ENCODE data around the gene GUCY1B1.

GUCY1B1 gene

DNA sequence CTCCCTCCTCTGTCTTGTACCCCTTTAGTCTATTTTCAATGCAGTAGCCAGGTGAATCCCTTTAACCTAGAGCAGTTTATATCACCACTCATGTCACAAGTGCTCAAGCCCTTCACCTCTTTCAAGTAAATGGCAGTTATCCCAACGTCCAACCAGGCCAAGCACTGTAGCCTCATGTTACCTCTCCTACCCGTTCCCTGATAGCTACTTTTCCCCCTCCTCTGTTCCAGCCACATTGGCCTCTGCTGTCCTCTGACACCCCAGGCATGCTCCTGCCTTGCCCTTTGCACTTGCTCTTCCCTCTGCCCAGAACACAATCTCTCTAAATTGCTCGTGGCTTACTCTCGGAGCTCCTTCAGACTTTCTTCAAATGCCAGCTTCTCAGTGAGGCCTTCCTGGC lies 15.2 kb downstream of the GUCY1B1 start:
- Histone ChIP-seq H3K36me3 (ENCODE audit: control insufficient read depth in 2 of 2, insufficient read depth in 2 of 2, low read length in 2 of 2) (no peaks in the 10 kb centered on the region), H3K27me3 (ENCODE audit: control insufficient read depth in 2 of 2, insufficient read depth in 2 of 2, low read length in 2 of 2) (no peaks in the 10 kb centered on the region), H3K27ac (ENCODE audit: low read depth in 2 of 2, low read length in 2 of 2) (no peak overlapping the region), H3K9ac (ENCODE audit: low read depth in 1 of 2, low read length in 2 of 2) (no peak overlapping the region), H3K4me1 (ENCODE audit: control insufficient read depth in 2 of 2, insufficient read depth in 2 of 2, low read length in 2 of 2) (no peaks in the 10 kb centered on the region), H3K9me3 (ENCODE audit: control insufficient read depth in 2 of 2, low read length in 2 of 2) (no peaks in the 10 kb centered on the region), H3K4me3 (ENCODE audit: low read length in 2 of 2) (no peak overlapping the region)

DNA sequence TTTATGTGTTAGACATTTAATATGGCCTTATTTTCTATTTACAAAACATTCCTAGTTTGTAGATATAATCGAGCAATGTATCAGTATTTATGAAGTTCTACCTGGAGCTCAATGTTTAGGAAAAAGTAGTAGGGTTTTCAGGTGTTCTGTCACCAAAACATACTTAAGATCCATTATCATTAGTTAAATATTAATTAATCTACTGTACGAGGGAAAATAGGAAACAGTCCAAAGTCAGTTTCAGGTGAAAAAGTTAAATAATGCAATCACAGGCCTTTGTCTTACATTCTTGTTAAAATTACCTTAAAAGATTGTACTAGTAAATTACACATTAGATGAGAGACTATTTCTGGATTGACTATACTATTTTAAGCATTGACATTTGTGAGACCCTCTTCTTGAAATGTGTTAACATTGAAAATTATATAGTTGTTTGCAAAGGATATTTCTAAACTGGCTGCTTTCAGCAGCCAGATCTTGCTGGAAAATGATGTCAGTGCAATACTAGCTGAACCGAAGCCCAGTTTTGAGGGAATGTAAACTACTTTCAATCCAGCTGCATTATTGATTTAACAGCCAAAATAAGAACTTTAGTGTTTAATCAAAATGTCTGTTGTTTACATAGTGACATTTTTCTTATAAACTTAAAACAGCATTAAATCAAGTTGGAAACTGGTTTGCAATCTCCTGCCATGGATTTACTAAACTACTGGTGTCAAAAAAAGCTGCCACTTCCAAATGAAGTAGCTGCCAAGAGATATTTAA lies 19.3 kb downstream of the GUCY1B1 start:
- H3K9me3 ChIP-seq (ENCODE audit: control insufficient read depth in 2 of 2, low read length in 2 of 2) = no peaks in the 10 kb centered on the region
- no peaks in the 10 kb centered on the region for H3K36me3 ChIP-seq (ENCODE audit: control insufficient read depth in 2 of 2, insufficient read depth in 2 of 2, low read length in 2 of 2)
- no peak overlapping the region for H3K9ac ChIP-seq (ENCODE audit: low read depth in 1 of 2, low read length in 2 of 2)
- H3K4me1 ChIP-seq (ENCODE audit: control insufficient read depth in 2 of 2, insufficient read depth in 2 of 2, low read length in 2 of 2) = no peaks in the 10 kb centered on the region
- H3K27me3 ChIP-seq (ENCODE audit: control insufficient read depth in 2 of 2, insufficient read depth in 2 of 2, low read length in 2 of 2) = no peaks in the 10 kb centered on the region
- H3K4me3 ChIP-seq (ENCODE audit: low read length in 2 of 2) = no peak overlapping the region
- H3K27ac ChIP-seq (ENCODE audit: low read depth in 2 of 2, low read length in 2 of 2) = no peak overlapping the region

DNA sequence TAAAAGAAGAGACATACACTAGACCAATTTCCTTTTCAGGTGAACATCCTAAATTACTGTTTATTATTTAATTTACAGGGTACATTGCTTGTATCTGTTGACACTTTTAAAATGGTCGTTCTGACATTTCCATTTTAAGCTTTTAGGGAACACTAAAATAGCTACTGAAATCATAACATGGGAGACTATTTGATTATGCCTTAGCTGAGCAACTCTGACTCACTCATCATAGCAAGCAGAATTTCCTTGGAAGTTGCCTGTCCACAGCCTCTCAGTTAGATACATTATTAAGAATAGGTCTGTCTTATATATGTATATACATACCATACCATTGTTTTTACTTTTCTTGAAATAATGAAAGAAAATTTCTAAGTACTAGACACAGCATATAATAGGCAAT lies 22.0 kb downstream of the GUCY1B1 start:
- Histone ChIP-seq H3K9me3 (ENCODE audit: control insufficient read depth in 2 of 2, low read length in 2 of 2) (no peaks in the 10 kb centered on the region), H3K27ac (ENCODE audit: low read depth in 2 of 2, low read length in 2 of 2) (no peak overlapping the region), H3K4me1 (ENCODE audit: control insufficient read depth in 2 of 2, insufficient read depth in 2 of 2, low read length in 2 of 2) (no peaks in the 10 kb centered on the region), H3K9ac (ENCODE audit: low read depth in 1 of 2, low read length in 2 of 2) (no peak overlapping the region), H3K36me3 (ENCODE audit: control insufficient read depth in 2 of 2, insufficient read depth in 2 of 2, low read length in 2 of 2) (no peaks in the 10 kb centered on the region), H3K4me3 (ENCODE audit: low read length in 2 of 2) (no peak overlapping the region), H3K27me3 (ENCODE audit: control insufficient read depth in 2 of 2, insufficient read depth in 2 of 2, low read length in 2 of 2) (no peaks in the 10 kb centered on the region)

DNA sequence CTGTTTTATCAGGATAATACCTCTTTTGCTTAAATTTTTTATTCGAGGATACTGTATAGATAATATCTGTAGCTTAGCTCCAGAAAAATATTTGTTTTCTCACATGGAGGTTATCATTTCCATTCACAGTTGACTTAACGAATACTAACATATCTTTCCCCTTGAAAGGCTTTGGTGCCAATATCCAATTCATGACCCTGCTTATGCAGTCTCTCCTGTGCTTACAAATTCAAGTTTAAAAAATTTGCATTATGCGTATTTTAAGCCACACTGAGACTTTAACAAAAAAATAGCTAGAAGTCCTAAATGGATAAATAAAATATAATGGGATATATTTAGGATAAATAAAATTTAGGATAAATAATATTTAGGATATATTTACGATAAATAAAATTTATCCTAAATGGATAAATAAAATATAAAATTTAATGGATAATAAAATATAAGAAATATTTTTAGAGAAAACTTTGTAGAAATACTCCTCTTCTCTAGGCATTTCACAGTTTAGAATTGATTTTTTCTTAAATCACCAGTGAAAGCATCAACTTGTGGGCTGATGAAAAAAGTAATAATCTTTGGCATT lies 22.5 kb downstream of the GUCY1B1 start:
- Histone ChIP-seq H3K9ac (ENCODE audit: low read depth in 1 of 2, low read length in 2 of 2) (no peak overlapping the region), H3K4me1 (ENCODE audit: control insufficient read depth in 2 of 2, insufficient read depth in 2 of 2, low read length in 2 of 2) (no peaks in the 10 kb centered on the region), H3K9me3 (ENCODE audit: control insufficient read depth in 2 of 2, low read length in 2 of 2) (no peaks in the 10 kb centered on the region), H3K27me3 (ENCODE audit: control insufficient read depth in 2 of 2, insufficient read depth in 2 of 2, low read length in 2 of 2) (no peaks in the 10 kb centered on the region), H3K36me3 (ENCODE audit: control insufficient read depth in 2 of 2, insufficient read depth in 2 of 2, low read length in 2 of 2) (no peaks in the 10 kb centered on the region), H3K27ac (ENCODE audit: low read depth in 2 of 2, low read length in 2 of 2) (no peak overlapping the region), H3K4me3 (ENCODE audit: low read length in 2 of 2) (no peak overlapping the region)

DNA sequence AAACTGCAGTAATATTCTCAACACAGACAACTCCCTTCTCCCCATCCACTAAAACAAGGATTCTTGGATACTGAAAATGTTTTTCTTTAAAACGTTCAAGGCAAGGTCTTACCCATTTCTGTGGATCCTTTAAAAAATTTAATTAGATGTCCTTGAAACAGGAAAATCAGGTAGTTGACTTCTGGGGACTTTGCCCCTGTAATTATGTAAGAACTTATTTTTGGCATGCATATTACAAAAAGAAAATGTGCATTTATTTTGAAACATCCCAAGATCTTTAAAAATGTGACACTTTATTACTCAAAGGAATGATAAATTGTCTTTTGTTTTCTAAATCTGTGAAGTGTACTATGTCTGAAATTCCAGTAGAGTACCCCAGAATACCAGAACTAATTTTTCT lies 25.8 kb downstream of the GUCY1B1 start:
- Histone ChIP-seq H3K4me1 (ENCODE audit: control insufficient read depth in 2 of 2, insufficient read depth in 2 of 2, low read length in 2 of 2) (no peaks in the 10 kb centered on the region), H3K36me3 (ENCODE audit: control insufficient read depth in 2 of 2, insufficient read depth in 2 of 2, low read length in 2 of 2) (no peaks in the 10 kb centered on the region), H3K4me3 (ENCODE audit: low read length in 2 of 2) (no peak overlapping the region), H3K9me3 (ENCODE audit: control insufficient read depth in 2 of 2, low read length in 2 of 2) (no peaks in the 10 kb centered on the region), H3K27ac (ENCODE audit: low read depth in 2 of 2, low read length in 2 of 2) (no peak overlapping the region), H3K9ac (ENCODE audit: low read depth in 1 of 2, low read length in 2 of 2) (no peak overlapping the region), H3K27me3 (ENCODE audit: control insufficient read depth in 2 of 2, insufficient read depth in 2 of 2, low read length in 2 of 2) (no peaks in the 10 kb centered on the region)

DNA sequence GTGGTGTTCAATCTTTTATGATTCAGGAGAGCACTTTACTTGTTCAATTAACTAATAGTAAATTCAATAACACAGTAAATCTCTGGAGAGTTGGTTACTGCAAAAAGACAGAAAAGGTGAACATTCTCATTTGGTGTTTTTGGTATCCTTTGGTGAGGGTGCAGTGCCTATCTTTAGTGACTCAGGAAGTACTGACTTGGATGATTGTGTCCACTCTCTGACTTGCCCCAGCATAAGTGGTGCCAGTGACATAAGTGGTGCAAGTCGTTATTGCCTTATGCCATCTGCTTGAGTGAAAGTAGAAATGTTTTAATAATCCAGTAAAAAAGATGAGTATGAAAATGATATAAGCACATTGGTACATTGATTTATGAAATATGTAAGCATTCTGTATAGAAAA lies 27.0 kb downstream of the GUCY1B1 start:
- H3K9ac ChIP-seq (ENCODE audit: low read depth in 1 of 2, low read length in 2 of 2) = no peak overlapping the region
- H3K27ac ChIP-seq (ENCODE audit: low read depth in 2 of 2, low read length in 2 of 2) = no peak overlapping the region
- H3K4me1 ChIP-seq (ENCODE audit: control insufficient read depth in 2 of 2, insufficient read depth in 2 of 2, low read length in 2 of 2) = no peaks in the 10 kb centered on the region
- no peaks in the 10 kb centered on the region for H3K27me3 ChIP-seq (ENCODE audit: control insufficient read depth in 2 of 2, insufficient read depth in 2 of 2, low read length in 2 of 2)
- no peaks in the 10 kb centered on the region for H3K36me3 ChIP-seq (ENCODE audit: control insufficient read depth in 2 of 2, insufficient read depth in 2 of 2, low read length in 2 of 2)
- H3K9me3 ChIP-seq (ENCODE audit: control insufficient read depth in 2 of 2, low read length in 2 of 2) = no peaks in the 10 kb centered on the region
- no peak overlapping the region for H3K4me3 ChIP-seq (ENCODE audit: low read length in 2 of 2)

DNA sequence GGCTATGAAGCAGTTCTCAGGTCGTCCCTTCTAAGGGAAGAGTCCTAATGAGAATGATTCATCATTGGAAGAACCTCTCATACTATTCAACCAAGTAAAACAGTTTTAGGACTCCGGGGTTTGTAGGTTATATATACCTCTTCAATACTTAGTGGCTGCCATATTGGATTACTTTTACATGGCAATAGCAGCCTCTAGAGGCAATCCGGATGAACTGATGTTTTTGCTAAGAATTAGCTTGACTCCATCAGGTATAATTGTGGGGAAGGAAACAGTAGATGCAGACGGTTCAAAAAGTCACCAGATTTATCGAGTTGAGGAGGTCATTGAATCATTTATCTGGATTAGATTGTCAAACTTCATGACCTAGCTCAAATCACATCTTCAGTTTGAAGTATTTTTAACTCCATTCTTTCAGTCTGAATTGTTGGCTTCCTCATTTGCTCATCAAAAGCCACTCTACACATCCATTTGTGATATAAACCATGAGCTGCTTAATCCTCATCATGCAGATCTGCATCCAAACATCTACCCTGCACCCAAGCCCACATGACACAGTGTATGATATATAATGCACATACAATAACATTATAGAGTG lies 28.4 kb downstream of the GUCY1B1 start:
- H3K9ac ChIP-seq (ENCODE audit: low read depth in 1 of 2, low read length in 2 of 2) = no peak overlapping the region
- H3K4me3 ChIP-seq (ENCODE audit: low read length in 2 of 2) = no peak overlapping the region
- no peak overlapping the region for H3K27ac ChIP-seq (ENCODE audit: low read depth in 2 of 2, low read length in 2 of 2)
- no peaks in the 10 kb centered on the region for H3K4me1 ChIP-seq (ENCODE audit: control insufficient read depth in 2 of 2, insufficient read depth in 2 of 2, low read length in 2 of 2)
- no peaks in the 10 kb centered on the region for H3K9me3 ChIP-seq (ENCODE audit: control insufficient read depth in 2 of 2, low read length in 2 of 2)
- no peaks in the 10 kb centered on the region for H3K27me3 ChIP-seq (ENCODE audit: control insufficient read depth in 2 of 2, insufficient read depth in 2 of 2, low read length in 2 of 2)
- H3K36me3 ChIP-seq (ENCODE audit: control insufficient read depth in 2 of 2, insufficient read depth in 2 of 2, low read length in 2 of 2) = no peaks in the 10 kb centered on the region

DNA sequence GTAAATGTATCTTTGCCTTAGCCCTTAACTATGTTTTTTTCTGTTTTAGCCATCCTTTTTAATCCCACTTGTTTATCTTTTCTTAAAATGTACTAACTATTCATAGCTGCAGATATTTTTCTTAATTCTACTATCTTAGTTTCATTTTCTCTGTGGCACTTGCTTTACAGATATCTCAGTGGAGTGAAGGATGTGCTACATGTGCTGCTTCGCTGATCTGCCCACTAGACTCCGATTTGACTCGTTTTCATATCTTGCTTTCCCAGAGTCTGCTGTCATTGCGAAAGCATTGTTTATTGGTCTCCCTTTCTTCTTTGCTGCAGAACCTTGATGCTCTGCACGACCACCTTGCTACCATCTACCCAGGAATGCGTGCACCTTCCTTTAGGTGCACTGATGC lies 30.6 kb downstream of the GUCY1B1 start:
- H3K9ac ChIP-seq (ENCODE audit: low read depth in 1 of 2, low read length in 2 of 2) = no peak overlapping the region
- no peaks in the 10 kb centered on the region for H3K27me3 ChIP-seq (ENCODE audit: control insufficient read depth in 2 of 2, insufficient read depth in 2 of 2, low read length in 2 of 2)
- H3K27ac ChIP-seq (ENCODE audit: low read depth in 2 of 2, low read length in 2 of 2) = no peak overlapping the region
- no peak overlapping the region for H3K4me3 ChIP-seq (ENCODE audit: low read length in 2 of 2)
- no peaks in the 10 kb centered on the region for H3K4me1 ChIP-seq (ENCODE audit: control insufficient read depth in 2 of 2, insufficient read depth in 2 of 2, low read length in 2 of 2)
- no peaks in the 10 kb centered on the region for H3K36me3 ChIP-seq (ENCODE audit: control insufficient read depth in 2 of 2, insufficient read depth in 2 of 2, low read length in 2 of 2)
- H3K9me3 ChIP-seq (ENCODE audit: control insufficient read depth in 2 of 2, low read length in 2 of 2) = no peaks in the 10 kb centered on the region

DNA sequence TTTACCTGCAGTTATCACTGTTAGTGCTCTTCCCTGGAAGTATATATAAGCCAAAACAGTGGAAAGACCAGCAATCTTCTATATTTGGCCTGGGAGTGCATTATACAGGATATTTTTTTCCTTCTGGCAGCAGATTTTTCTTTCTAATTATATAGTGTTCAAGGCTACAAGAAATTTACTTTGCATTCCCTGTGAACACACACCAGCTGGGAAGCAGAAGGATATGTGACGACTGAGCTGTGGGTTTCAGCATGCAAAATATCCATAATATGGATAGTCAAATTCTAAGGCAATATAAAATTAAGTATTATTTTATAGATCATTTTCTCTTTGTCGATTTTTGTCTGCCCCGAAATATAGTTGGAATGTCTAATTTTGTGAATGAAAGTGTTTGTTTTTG lies 31.2 kb downstream of the GUCY1B1 start:
- Histone ChIP-seq H3K4me1 (ENCODE audit: control insufficient read depth in 2 of 2, insufficient read depth in 2 of 2, low read length in 2 of 2) (no peaks in the 10 kb centered on the region), H3K9me3 (ENCODE audit: control insufficient read depth in 2 of 2, low read length in 2 of 2) (no peaks in the 10 kb centered on the region), H3K4me3 (ENCODE audit: low read length in 2 of 2) (no peak overlapping the region), H3K36me3 (ENCODE audit: control insufficient read depth in 2 of 2, insufficient read depth in 2 of 2, low read length in 2 of 2) (no peaks in the 10 kb centered on the region), H3K9ac (ENCODE audit: low read depth in 1 of 2, low read length in 2 of 2) (no peak overlapping the region), H3K27me3 (ENCODE audit: control insufficient read depth in 2 of 2, insufficient read depth in 2 of 2, low read length in 2 of 2) (no peaks in the 10 kb centered on the region), H3K27ac (ENCODE audit: low read depth in 2 of 2, low read length in 2 of 2) (no peak overlapping the region)

DNA sequence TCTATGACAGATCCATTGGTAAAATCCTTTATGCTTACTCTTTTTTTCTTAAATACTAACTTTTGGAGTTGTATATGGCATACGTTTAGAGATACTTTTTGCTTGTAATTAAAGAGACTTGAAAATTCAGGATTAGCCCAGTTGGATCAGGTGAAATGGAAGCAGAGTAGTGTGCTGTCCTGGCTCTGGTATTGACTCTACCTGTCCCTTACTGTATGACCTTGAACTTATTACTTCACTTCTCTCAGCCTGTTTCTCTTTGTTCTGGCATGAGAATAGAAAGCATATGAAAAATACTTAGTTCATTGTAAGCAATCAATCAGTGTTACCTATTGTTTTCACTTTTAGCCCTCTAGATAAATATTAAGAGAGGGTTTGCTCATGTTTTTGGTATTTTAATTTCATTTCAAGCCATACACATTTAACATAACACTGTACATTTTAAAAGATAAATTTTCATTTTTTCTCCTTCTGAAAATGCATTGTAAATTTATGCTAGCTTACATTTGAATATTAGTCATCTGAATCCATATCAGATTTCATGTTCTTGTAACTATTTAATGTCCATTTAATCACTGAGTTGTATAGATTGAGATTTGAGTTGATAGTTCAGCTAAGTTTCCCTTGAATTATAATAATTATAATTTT lies 35.9 kb downstream of the GUCY1B1 start:
- no peaks in the 10 kb centered on the region for H3K9me3 ChIP-seq (ENCODE audit: control insufficient read depth in 2 of 2, low read length in 2 of 2)
- no peak overlapping the region for H3K9ac ChIP-seq (ENCODE audit: low read depth in 1 of 2, low read length in 2 of 2)
- no peaks in the 10 kb centered on the region for H3K4me1 ChIP-seq (ENCODE audit: control insufficient read depth in 2 of 2, insufficient read depth in 2 of 2, low read length in 2 of 2)
- no peaks in the 10 kb centered on the region for H3K36me3 ChIP-seq (ENCODE audit: control insufficient read depth in 2 of 2, insufficient read depth in 2 of 2, low read length in 2 of 2)
- H3K27me3 ChIP-seq (ENCODE audit: control insufficient read depth in 2 of 2, insufficient read depth in 2 of 2, low read length in 2 of 2) = no peaks in the 10 kb centered on the region
- H3K27ac ChIP-seq (ENCODE audit: low read depth in 2 of 2, low read length in 2 of 2) = no peak overlapping the region
- H3K4me3 ChIP-seq (ENCODE audit: low read length in 2 of 2) = no peak overlapping the region
